Fibroblast of pulmonary artery (primary cell): ENCODE results near the gene PPP6C.
A peak's percentile ranks its signal among the peaks of the same experiment; 100 is the strongest.
"Not testable (repeated sequence)": the region's sequence is repeated elsewhere in the genome, so short reads cannot be mapped to it uniquely, and the experiment has no call there.

Experiments
- DNase-seq: peaks from one replicate; pipeline ENCODE4 v3.0.0-alpha.2; 2010; ENCODE audit warnings: low read depth
- H3K4me3 ChIP-seq: replicated peaks from 2 replicates; pipeline ENCODE4 v1.5.1; 2011; ENCODE audit warnings: low read depth, mild to moderate bottlenecking, control low read depth, low read length, moderate library complexity
- CTCF ChIP-seq: IDR thresholded peaks from 2 replicates; pipeline ENCODE4 v1.5.1; 2011; ENCODE audit warnings: mild to moderate bottlenecking, control low read depth, low read length, inconsistent platforms; ENCODE audit errors: missing control alignments

The PPP6C gene

DNA sequence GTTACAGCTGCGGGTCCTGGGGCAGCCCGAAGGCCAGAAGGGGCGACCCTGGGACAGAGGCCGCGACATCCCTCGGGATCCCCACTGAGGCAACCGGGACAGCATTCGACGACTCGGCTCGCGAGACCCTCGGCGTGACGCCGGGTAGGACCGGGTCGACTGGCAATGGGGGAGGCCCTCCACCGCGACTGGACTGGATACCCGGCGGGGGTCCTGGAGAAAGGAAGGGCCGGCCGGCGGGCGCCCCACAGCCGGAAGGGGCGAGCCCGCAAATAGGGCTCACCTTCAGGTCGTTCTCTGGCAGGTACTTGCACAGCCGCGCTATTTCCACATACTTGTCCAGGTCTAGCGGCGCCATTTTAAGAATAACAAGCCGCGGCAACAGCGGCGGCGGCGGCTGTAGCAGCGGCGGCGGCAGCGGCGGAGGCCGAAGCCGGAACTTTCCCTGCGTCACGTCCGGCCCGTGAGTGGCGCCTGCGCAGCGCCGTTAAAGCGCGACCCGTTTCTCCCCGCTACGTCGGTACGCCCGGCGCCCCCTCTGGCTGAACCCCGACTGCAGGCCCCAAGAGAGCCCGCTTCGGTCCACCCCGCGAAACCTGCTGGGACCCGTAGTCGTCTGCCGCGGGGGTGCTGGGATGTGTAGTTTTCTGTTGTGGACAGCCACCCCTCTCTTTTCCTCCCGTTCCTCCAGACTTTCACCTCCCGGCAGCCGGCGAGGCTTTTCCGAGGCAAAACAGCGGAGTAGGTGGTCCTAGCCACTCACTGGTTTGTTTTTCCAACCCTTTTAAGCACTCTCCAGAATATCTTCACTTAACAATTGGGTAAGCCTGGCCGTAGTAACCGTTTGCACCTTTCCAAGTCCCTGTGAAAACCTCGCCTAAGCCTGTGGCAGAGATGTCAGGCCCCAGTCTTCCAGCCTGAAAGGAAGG is at the start of gene PPP6C:
PPP6C (minus strand) TSS at position 443 of the 929 bp plus-strand sequence; CDS start at position 358, 85 bp downstream.
- TF ChIP-seq CTCF, result peak; percentile 56
- peak; percentile 97 for DNase-seq
- peak within 1 kb of the TSS; percentile 98 for H3K4me3 ChIP-seq

- peak overlapping the region; percentile 98 for H3K4me3 ChIP-seq
- DNase-seq, result no peak
- TF ChIP-seq CTCF, result no peak
These were observed 49.4 kb upstream of the PPP6C start for GRCh38 chr9:125238915-125239446.

GRCh38 chr9:125238127-125238914 is 48.7 kb upstream of the PPP6C start:
- peak overlapping the region; percentile 98 for H3K4me3 ChIP-seq
- no peak for DNase-seq
- no peak for TF ChIP-seq CTCF

- H3K4me3 ChIP-seq, result peak overlapping the region; percentile 98
- DNase-seq, result peak; percentile 18
These were observed 47.0 kb upstream of the PPP6C start for GRCh38 chr9:125236520-125237159.

- DNase-seq, result no peak
- TF ChIP-seq CTCF, result no peak
- H3K4me3 ChIP-seq, result peak overlapping the region; percentile 33
These were observed 46.4 kb upstream of the PPP6C start for GRCh38 chr9:125235804-125236519.

GRCh38 chr9:125234099-125234498 is 44.5 kb upstream of the PPP6C start:
- not testable (repeated sequence) for H3K4me3 ChIP-seq, DNase-seq

- no peak overlapping the region for H3K4me3 ChIP-seq
- peak; percentile 95 for DNase-seq
- TF ChIP-seq CTCF, result no peak
These were observed 44.1 kb upstream of the PPP6C start for GRCh38 chr9:125233678-125234077.
